NCI-H2107 (cell line): Measurements from ENCODE around the gene PTH2R.
A peak's percentile ranks its signal among the peaks of the same experiment; 100 is the strongest.
"Not testable (repeated sequence)": the region's sequence is repeated elsewhere in the genome, so short reads cannot be mapped to it uniquely, and the experiment has no call there.

Experiments used
- DNase-seq: peaks from one replicate; lab custom pipeline; 2025; lab: John Stamatoyannopoulos, UW

The PTH2R gene

DNA sequence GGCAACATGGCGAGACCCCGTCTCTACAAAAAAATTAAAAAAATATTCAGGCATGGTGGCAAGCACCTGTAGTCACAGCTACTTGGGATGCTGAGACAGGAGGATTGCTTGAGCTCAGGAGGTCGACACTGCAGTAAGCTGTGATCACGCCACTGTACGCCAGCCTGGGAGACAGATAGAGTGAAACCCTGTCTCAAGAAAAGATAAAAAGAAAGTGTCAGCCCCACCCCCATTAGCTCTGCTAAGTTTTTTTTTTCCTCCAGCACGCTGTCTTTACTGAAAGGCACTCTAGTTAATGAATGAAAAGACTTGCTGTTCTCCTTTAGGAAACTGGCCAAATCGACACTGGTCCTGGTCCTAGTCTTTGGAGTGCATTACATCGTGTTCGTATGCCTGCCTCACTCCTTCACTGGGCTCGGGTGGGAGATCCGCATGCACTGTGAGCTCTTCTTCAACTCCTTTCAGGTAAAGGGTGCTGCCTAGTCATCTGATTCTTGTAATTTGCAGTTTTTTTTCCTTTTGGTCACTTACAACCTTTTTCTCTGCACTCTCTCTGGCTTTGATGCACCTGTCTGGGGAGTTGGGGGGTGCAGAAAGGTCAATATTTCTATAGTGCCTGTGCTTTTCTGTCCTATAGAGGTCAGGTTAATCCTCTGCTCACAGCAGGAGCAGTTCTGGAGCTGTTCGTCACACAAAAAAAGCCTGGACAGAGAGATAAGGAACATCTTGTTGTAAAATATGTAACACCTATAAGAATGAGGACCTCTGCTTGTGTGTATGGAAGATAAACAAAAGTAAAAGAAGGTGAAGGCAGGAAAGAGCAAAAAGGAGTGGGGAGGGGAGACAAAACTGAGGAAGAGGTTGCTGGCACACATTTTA lies 82.3 kb downstream of the PTH2R start:
- no peak for DNase-seq

DNA sequence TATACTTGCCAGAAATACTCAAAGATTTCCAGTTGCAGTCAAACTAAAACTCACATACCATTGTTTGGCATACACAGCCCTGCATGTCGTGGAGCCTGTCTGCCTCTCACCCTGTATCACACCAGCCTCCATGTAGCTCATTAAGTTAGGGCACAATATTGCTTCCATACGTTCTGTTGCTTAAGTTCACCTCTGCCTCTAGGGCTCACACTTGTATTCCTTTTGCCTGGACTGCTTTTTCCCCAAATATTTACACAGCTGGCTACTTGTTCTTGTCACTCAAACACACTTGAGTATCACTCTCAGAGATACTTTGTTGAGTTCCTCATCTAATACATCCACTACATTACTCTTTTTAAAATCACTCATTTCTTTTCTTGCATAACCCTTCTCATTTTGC lies 83.1 kb downstream of the PTH2R start:
- peak; percentile 27 for DNase-seq

DNA sequence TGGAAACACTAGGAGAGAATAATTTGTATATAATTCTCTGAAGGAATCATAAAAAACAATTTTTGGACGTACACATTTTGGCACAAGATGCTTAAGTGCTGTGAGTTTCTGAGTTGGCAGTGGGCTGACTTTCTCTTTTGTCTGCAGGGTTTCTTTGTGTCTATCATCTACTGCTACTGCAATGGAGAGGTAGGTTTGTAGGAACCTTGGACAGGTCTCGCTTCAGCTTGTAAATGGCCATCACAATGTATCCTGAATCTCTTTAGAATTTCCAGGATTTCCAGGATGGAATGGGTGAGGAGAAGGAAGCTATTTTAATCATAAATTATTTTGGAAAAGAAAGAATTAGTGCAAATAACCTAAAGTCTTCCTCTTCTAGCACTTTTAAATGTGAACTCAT lies 83.9 kb downstream of the PTH2R start:
- DNase-seq, result no peak

DNA sequence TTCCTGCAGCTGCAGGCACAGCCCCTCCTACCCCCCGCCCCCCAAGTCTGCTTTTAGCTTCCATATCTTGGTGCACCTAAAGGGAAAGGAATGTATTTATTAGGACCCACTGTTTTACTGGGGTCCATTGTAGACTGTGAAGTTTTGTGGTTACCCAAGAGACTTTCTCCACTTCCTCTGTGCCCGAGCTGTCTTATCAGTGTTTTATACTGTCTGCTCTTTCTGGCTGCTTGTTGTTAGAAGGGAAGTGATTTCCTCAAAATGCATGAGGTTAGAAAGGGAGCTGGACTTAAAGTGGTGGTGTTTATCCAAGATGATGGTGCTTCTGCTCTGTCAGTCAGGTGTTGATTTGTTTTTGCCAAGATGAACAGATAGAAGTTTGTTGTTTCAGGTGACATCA lies 85.0 kb downstream of the PTH2R start:
- no peak for DNase-seq

DNA sequence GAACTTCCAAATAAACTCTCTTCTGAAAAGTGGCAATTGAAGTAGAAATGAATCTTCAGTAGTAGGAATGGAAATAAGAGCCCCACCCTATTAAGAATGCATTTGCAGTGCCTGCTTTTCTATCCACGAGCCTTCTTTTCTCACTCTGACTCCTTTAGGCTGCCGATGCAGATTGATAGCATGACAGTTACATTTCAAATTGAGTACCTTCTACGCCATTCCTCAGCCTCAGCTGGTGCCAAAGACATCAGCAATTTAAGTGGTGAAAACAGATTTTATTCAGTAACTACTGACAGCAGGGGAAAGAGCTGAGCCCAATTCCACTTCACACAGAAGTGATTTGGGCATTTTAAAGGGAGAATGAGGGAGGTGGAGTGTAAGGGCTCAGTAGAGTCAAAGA lies 85.5 kb downstream of the PTH2R start:
- no peak for DNase-seq

DNA sequence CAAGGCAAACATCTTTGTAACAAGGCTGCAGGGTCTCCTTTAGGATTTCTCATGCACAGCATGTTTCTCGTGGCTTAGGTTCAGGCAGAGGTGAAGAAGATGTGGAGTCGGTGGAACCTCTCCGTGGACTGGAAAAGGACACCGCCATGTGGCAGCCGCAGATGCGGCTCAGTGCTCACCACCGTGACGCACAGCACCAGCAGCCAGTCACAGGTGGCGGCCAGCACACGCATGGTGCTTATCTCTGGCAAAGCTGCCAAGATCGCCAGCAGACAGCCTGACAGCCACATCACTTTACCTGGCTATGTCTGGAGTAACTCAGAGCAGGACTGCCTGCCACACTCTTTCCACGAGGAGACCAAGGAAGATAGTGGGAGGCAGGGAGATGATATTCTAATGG lies 86.6 kb downstream of the PTH2R start:
- DNase-seq, result no peak

DNA sequence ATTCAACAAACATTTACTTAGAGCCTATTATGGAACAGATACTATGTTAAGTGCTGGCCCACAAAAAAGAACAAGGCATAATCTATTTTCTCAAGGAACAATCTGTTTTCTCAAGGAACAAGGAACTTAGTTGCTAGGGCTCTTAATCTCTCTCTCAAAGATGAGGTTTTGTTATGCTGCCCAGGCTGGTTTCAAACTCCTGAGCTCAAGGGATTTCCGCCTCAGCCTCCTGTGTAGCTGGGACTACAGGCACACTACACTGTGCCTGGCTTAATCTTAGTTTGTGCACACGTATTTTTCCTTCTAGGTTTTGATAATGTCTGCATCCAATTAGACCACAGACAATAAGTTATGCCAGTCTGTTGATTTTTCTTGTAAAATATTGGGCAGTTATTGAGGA lies 89.5 kb downstream of the PTH2R start:
- no peak for DNase-seq

DNA sequence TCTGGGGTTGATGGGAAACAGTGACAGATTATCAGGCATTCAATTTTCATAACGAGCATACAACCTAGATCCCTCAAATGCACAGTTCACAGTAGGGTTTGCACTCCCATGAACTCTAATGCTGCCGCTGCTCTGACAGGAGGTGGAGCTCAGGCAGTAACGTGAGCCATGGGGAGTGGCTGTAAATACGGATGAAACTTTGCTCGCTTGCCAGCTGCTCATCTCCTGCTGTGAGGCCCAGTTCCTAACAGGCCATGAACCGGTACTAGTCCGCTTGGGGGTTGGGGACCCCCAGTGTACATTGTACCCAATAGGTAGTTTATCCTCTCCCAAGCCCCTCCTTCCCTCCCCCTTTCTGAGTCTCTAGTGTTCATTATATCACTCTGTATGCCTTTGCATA lies 94.6 kb downstream of the PTH2R start:
- DNase-seq, result peak; percentile 61

DNA sequence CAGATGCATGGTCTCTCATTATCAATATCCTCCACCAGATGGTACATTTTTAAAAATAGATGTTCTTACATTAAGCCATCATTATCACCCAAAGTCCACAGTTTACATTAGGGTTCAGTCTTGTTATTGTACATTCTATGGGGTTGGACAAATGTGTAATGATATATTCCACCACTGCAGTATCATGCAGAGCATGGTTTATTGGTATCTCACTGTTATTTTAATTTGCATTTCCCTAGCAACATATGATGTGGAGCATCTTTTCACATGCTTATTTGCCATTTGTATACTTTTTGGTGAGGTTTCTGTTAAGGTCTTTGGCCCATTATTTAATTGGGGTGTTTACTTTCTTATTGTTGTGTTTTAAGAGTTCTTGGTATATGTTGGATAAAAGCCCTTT lies 95.7 kb downstream of the PTH2R start:
- DNase-seq, result no peak

DNA sequence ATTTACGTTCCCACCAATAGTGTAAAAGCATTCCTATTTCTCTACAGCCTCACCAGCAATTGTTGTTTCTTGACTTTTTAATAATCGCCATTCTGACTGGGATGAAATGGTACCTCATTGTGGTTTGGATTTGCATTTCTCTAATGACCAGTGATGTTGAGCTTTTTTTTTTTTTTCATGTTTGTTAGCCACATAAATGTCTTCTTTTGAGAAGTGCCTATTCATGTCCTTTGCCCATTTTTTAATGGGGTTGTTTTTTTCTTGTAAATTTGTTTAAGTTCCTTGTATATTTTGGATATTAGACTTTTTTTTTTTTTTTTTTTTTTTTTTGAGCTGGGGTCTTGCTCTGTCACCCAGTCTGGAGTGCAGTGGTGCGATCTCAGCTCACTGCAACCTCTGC lies 98.8 kb downstream of the PTH2R start:
- DNase-seq, result not testable (repeated sequence)

DNA sequence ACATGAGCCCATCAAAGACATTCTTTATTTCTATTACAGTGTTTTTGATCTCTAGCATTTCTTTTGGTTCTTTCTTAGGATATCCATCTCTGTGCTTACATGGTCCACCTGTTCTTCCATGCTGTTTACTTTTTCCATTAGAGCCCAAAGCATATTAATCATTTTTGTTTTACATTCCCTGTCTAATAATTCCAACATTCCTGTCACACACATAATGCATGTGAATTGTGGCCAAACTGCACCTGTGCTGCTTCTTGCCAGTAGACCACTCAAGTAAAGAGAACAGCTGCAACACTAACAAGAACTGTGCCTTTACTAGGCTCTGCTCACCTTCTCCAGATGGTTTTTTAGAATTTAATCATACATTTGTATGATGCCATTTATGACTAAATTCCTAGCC lies 103.0 kb downstream of the PTH2R start:
- no peak for DNase-seq

DNA sequence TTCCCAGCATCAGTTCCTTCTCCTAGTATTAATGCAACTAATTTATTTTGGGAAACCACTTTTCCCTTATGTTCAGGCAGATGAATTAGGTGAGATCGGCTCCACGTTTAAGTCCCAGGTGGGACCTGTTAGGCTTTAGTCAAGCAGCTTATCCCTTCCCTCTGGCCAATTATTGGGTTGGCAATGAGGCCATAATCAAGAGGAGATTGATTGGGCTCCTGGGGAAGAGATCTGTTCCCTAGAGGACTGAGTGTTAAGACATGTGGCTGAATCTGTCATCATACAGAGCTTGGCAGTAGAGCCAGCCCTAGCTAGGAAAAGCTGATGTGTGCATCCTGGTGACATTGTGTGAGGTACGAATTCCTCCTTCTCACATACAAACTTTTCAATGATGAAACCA lies 104.4 kb downstream of the PTH2R start:
- no peak for DNase-seq

DNA sequence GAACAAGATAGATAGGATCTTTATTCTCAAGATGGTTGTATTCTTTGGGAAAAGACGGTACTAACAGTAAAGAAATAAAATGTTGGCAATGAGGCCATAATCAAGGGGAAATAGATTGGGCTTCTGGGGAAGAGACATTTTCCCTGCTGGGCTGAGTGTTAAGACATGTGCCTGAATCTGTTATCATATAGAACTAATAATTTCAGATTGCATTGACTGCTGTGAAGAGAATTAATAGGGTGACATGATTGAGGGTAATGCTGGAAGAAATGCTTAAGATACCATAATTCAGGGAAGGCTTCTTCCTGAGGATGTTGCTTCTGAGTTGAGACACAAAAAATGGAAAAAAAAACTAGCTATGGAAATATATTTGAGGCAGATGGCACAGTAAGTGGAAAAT lies 105.0 kb downstream of the PTH2R start:
- DNase-seq, result no peak

DNA sequence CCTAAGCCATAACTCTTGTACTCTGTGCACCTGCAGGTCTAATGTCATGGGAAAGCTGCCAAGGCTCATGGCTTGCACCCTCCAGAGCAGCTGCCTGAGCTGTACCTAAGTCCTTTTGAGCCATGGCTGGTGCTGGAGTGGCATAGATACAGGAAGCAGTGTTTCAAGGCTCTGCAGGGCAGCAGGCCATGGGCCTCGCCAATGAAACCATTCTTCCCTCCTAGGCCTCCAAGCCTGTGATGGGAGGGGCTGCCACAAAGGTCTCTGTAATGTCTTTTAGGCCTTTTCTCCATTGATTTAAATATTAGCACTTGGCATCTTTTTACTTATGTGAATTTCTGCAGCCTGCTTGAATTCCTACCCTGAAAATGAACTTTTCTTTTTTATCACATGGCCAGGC lies 108.5 kb downstream of the PTH2R start:
- DNase-seq, result no peak

DNA sequence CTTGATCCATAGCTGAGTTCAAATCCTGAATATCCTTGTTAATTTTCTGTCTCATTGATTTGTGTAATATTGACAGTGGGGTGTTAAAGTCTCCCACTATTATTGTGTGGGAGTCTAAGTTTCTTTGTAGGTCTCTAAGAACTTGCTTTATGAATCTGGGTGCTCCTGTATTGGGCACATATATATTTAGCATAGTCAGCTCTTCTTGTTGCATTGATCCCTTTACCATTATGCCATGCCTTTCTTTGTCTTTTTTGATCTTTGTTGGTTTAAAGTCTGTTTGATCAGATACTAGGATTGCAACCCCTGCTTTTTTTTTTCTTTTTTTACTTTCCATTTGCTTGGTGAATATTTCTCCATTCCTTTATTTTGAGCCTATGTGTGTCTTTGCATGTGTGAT lies 116.5 kb downstream of the PTH2R start:
- not testable (repeated sequence) for DNase-seq

DNA sequence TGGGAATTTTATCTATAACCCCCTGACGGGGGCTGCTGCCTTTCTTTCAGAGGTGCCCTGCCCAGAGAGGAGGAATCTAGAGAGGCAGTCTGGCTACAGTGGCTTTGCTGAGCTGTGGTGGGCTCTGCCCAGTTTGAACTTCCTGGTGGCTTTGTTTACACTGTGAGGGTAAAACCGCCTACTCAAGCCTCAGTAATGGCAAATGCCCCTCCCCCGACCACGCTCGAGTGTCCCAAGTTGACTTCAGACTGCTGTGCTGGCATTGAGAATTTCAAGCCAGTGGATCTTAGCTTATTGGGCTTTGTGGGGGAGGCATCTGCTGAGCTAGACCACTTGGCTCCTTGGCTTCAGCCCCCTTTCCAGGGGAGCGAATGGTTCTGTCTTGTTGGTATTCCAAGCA lies 118.6 kb downstream of the PTH2R start:
- DNase-seq, result not testable (repeated sequence)

DNA sequence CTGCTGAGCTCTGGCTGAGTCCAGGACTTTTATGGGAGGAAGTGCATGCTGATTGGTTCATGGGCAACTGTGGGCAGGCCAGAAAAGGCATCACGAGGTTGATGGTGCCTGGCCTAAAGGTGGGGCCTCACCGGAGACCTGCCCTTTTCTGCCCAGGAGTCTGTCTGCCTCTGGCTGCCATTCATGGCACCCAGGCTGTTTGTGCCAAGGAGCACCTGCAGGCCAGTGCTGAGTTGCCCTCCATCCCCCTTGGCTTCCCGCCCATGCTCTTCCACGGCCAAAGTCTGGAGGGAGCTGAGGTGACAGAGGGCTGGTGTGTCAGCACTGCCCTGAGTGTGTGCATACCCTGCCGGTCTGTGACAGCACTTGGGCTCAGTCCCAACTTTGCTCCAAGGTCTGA lies 123.2 kb downstream of the PTH2R start:
- DNase-seq, result no peak

DNA sequence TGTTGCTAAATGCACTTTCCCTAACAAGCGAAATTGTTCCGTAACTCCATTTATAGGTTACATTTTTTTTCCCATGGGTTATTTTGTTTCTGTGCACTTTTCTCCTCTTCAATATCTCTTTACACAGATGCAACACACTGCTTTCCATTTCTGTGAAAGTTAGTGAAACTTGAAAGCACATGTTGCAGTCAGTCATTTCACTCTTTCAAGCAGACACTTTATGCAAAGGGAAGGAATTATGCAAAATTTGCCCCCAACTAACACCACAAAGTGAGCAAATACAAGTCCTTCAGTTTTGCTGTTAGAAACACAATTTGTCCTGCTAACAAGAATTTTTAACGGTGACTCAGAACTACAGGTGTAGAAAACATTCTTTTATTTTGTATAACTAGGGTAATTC lies 124.8 kb downstream of the PTH2R start:
- no peak for DNase-seq

DNA sequence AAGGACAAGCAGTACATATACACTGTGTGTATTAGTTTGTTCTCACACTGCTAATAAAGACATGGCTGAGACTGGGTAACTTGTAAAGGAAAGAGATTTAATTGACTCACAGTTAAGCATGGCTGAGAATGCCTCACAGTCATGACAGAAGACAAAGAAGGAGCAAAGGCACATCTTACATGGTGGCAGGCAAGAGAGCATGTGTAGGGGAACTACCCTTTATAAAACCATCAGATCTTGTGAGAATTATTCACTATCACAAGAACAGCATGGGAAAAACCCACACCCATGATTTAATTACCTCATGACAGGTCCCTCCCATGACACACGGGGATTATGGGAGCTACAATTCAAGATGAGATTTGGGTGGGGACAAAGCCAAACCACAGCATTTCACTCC lies 129.0 kb downstream of the PTH2R start:
- not testable (repeated sequence) for DNase-seq

DNA sequence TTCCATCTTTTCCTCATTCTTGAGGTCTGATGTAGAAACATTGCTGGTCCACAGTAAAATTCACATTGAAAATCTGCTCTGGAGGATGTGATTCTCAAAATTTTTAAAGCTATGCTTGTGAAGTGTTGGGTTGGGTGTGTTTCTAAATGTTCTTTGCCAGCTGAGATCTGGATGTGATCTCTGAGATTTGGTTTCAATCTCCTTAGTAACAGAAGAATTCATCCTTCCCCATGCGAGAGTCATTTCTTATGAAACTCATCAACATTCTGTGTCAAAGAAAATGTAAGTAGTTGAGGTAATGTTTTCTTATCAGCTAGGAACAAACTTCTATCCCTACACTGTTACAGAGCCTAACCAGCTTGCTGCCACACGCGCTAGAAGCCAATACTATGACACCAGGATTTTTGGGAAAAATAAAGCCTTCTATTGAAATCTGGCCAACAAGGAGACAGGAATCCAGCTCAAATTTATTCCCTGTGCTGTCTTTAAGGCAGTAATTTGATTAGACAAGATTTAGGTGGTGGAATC lies 134.9 kb downstream of the PTH2R start:
- DNase-seq, result no peak

DNA sequence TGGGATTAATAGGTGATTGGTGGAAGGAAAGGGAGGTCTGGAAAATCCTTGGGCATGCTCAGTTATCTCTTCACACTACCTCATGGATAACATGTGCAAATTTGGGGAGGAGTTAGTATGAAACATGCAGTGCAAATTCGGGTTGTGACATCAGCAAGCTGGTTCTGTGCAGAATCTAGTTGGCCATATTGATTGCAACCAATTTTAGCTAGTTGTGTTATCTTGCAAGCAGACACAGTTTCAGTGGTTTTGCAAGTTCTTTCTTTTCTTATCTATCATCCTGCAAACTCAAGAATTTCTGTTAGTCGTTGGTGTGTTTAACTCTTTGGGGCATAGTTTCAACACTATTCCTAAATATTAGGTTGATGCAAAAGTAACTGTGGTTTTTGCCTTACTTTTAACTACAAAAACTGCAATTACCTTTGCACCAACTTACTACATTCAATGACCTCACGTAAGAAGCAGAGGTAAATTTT lies 135.4 kb downstream of the PTH2R start:
- no peak for DNase-seq

DNA sequence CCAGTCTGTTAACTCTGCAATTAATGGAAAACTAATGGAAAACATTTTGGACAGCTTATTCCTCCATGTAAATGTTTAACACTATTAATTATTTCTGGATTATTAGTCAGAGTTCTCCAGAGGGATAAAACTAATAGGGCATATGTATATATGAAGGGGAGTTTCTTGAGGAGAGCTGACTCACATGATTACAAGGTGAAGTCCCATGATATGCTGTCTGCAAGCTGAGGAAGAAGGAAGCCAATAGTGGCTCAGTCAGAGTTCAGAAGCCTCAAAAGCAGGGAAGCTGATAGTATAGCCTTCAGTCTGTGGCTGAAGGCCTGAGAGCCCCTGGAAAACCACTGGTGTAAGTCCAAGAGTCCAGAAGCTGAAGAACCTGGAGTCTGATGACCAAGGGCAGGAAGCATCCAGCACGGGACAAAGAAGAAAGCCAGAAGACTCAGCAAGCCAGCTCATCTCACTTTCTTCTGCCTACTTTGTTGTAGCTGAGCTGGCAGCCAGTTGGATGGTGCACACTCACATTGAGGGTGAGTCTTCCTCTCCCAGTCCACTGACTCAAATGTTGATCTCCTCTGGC lies 136.0 kb downstream of the PTH2R start:
- DNase-seq, result no peak
